H9 (cell line): ENCODE results near the gene AFF2. TPM values are rescaled to one million over a fixed set of nuclear protein-coding genes. Genes with fewer than 3 reads are reported as not detected.

Experiments used
- DNase-seq: peaks from one replicate; pipeline ENCODE4 v3.0.0-alpha.2; 2017
- H2AFZ ChIP-seq: one replicate; pipeline ENCODE4 v1.6.1; 2013; ENCODE audit warnings: mild to moderate bottlenecking, low read length, control low read depth, moderate library complexity
- H2AK5ac ChIP-seq: 2 replicates; pipeline ENCODE4 v1.6.1; 2013; ENCODE audit warnings: low read length, control low read depth, mixed read lengths; ENCODE audit not compliant: insufficient read length
- H2BK120ac ChIP-seq: one replicate; pipeline ENCODE4 v1.6.1; 2013; ENCODE audit warnings: low read depth, mild to moderate bottlenecking, low read length, control low read depth, inconsistent platforms; ENCODE audit not compliant: poor library complexity, severe bottlenecking
- H2BK12ac ChIP-seq: 2 replicates; pipeline ENCODE4 v1.6.1; 2013; ENCODE audit warnings: low read length, control low read depth, mixed read lengths, low read depth; ENCODE audit not compliant: insufficient read length
- H2BK15ac ChIP-seq: 2 replicates; pipeline ENCODE4 v1.6.1; 2013; ENCODE audit warnings: low read depth, low read length, control low read depth
- H2BK20ac ChIP-seq: one replicate; pipeline ENCODE4 v1.6.1; 2013; ENCODE audit warnings: low read depth, mild to moderate bottlenecking, low read length, control low read depth, inconsistent platforms; ENCODE audit not compliant: poor library complexity, severe bottlenecking
- H2BK5ac ChIP-seq: 2 replicates; pipeline ENCODE4 v1.6.1; 2013; ENCODE audit warnings: low read length, control low read depth, mixed read lengths; ENCODE audit not compliant: insufficient read length
- H3K14ac ChIP-seq: 2 replicates; pipeline ENCODE4 v1.6.1; 2013; ENCODE audit warnings: low read length, control low read depth; ENCODE audit not compliant: insufficient read depth
- H3K18ac ChIP-seq: 2 replicates; pipeline ENCODE4 v1.6.1; 2013; ENCODE audit warnings: low read depth, mild to moderate bottlenecking, mixed read lengths, low read length, control low read depth; ENCODE audit not compliant: insufficient read length
- H3K23ac ChIP-seq: 2 replicates; pipeline ENCODE4 v1.6.1; 2013; ENCODE audit warnings: low read length, control low read depth, mixed read lengths, low read depth; ENCODE audit not compliant: insufficient read length
- H3K23me2 ChIP-seq: 2 replicates; pipeline ENCODE4 v1.6.1; 2013; ENCODE audit warnings: low read depth, mild to moderate bottlenecking, mixed read lengths, low read length, control low read depth; ENCODE audit not compliant: insufficient read length, poor library complexity, severe bottlenecking
- H3K27ac ChIP-seq: 2 replicates; pipeline ENCODE4 v1.5.1; 2013; ENCODE audit warnings: low read length, control low read depth, mixed read lengths, low read depth; ENCODE audit not compliant: insufficient read length
- H3K27me3 ChIP-seq: 2 replicates; pipeline ENCODE4 v1.6.1; 2013; ENCODE audit warnings: low read length, control low read depth, inconsistent platforms; ENCODE audit not compliant: insufficient read depth
- H3K4ac ChIP-seq: 2 replicates; pipeline ENCODE4 v1.6.1; 2013; ENCODE audit warnings: low read depth, mild to moderate bottlenecking, control low read depth, inconsistent platforms, low read length, moderate library complexity
- H3K4me1 ChIP-seq: 2 replicates; pipeline ENCODE4 v1.6.1; 2013; ENCODE audit warnings: low read length, control low read depth, inconsistent platforms; ENCODE audit not compliant: insufficient read depth
- H3K4me2 ChIP-seq: 2 replicates; pipeline ENCODE4 v1.6.1; 2013; ENCODE audit warnings: low read length, control low read depth, mixed read lengths; ENCODE audit not compliant: insufficient read length, insufficient read depth
- H3K56ac ChIP-seq: 2 replicates; pipeline ENCODE4 v1.6.1; 2013; ENCODE audit warnings: low read depth, mild to moderate bottlenecking, mixed read lengths, low read length, control low read depth; ENCODE audit not compliant: insufficient read length
- H3K79me1 ChIP-seq: 2 replicates; pipeline ENCODE4 v1.6.1; 2013; ENCODE audit warnings: low read depth, mild to moderate bottlenecking, moderate library complexity, low read length, control low read depth, inconsistent platforms; ENCODE audit not compliant: insufficient read depth, poor library complexity, severe bottlenecking
- H3K79me2 ChIP-seq: 2 replicates; pipeline ENCODE4 v1.6.1; 2013; ENCODE audit warnings: low read length, control low read depth, inconsistent platforms; ENCODE audit not compliant: insufficient read depth
- H3K9ac ChIP-seq: 2 replicates; pipeline ENCODE4 v1.6.1; 2013; ENCODE audit warnings: low read length, control low read depth, mixed read lengths; ENCODE audit not compliant: insufficient read length; ENCODE audit errors: extremely low read depth
- H3K9me3 ChIP-seq: one replicate; pipeline ENCODE4 v1.6.1; 2013; ENCODE audit warnings: low read depth, low read length, inconsistent platforms; ENCODE audit not compliant: control insufficient read depth
- H3T11ph ChIP-seq: one replicate; pipeline ENCODE4 v1.6.1; 2013; ENCODE audit warnings: mild to moderate bottlenecking, low read length, control low read depth, inconsistent platforms
- H4K20me1 ChIP-seq: one replicate; pipeline ENCODE4 v1.6.1; 2013; ENCODE audit not compliant: control insufficient read depth, insufficient read length, insufficient read depth
- H4K5ac ChIP-seq: 2 replicates; pipeline ENCODE4 v1.6.1; 2013; ENCODE audit warnings: low read depth, mild to moderate bottlenecking, mixed read lengths, low read length, control low read depth; ENCODE audit not compliant: insufficient read length
- H4K8ac ChIP-seq: replicated peaks from 2 replicates; pipeline ENCODE4 v1.6.1; 2013; ENCODE audit warnings: low read length, control low read depth, mixed read lengths, low read depth; ENCODE audit not compliant: insufficient read length
- H4K91ac ChIP-seq: 2 replicates; pipeline ENCODE4 v1.6.1; 2013; ENCODE audit warnings: low read depth, mild to moderate bottlenecking, moderate library complexity, mixed read lengths, low read length, control low read depth; ENCODE audit not compliant: insufficient read length
- H3K27ac Mint-ChIP-seq, 3 experiments: 2 replicates in 2 of 3; 3 replicates in 1 of 3; pipeline ENCODE4 v1.8.0; 2020 to 2021; ENCODE audit warnings: mixed read lengths in 3 of 3, mild to moderate bottlenecking in 1 of 3, moderate library complexity in 1 of 3
- H3K27me3 Mint-ChIP-seq: 2 replicates; pipeline ENCODE4 v1.8.0; 2021; ENCODE audit warnings: low read depth, mild to moderate bottlenecking, moderate library complexity, mixed read lengths
- H3K36me3 Mint-ChIP-seq, 3 experiments: 2 replicates in 2 of 3; 3 replicates in 1 of 3; pipeline ENCODE4 v1.8.0; 2020 to 2021; ENCODE audit warnings: low read depth in 3 of 3, mixed read lengths in 3 of 3; ENCODE audit not compliant: insufficient read depth in 1 of 3
- H3K4me1 Mint-ChIP-seq, 2 experiments: 2 replicates each; pipeline ENCODE4 v1.8.0; 2020; ENCODE audit warnings: mixed read lengths in 2 of 2
- H3K4me3 Mint-ChIP-seq, 2 experiments: 2 replicates in 1 of 2; 3 replicates in 1 of 2; pipeline ENCODE4 v1.8.0; 2020 to 2021; ENCODE audit warnings: mild to moderate bottlenecking in 2 of 2, mixed read lengths in 2 of 2, moderate library complexity in 1 of 2
- H3K9me3 Mint-ChIP-seq, 2 experiments: 2 replicates in 1 of 2; 3 replicates in 1 of 2; pipeline ENCODE4 v1.8.0; 2020; ENCODE audit warnings: mild to moderate bottlenecking in 2 of 2, mixed read lengths in 2 of 2, moderate library complexity in 1 of 2
- total RNA-seq: library from RNA; stranded (reverse); gene quantifications from 2 replicates; pipeline ENCODE4 v1.2.1, GENCODE V29; 2021
- TF ChIP-seq, protein P1 (sequence below): fragments of 200-600 bp; sonication (generic); conservative IDR thresholded peaks from 3 replicates; pipeline ENCODE4 v1.8.0; 2021; ENCODE audit warnings: antibody characterized with exemption, mild to moderate bottlenecking

The AFF2 gene
- total RNA-seq, 1 experiment from 2014 or later, result 14.6 TPM

DNA sequence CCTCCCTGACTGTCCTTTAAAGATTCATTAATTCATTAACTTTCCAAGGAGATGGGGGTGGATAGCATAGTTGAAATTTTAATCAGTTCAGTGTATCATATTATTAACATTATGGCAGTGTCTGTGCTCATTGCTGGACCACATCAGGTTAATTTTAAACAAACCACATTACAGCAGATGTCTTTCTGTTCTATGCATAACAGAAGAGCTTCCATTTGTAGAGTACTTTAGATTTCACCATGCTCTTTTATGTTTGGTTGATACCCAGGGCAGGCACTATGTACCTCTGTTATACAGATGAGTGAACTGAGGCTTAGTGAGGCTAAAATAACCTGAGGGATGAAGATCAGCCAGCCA is 41.1 kb downstream of the AFF2 start:
- Histone ChIP-seq H2BK5ac (no peak overlapping the region), H2BK15ac (no peak overlapping the region), H3K23ac (no peak overlapping the region), H3K4me2 (no peak overlapping the region), H2AFZ (no peak overlapping the region), H3K79me1 (no peaks in the 10 kb centered on the region), H3K4me1 (peaks cover 5% of the 10 kb centered on the region; the same call in 1 of the 2 replicates), H3K4ac (no peak overlapping the region), H2BK12ac (no peak overlapping the region), H4K5ac (no peak overlapping the region), H4K20me1 (peaks cover 2% of the 10 kb centered on the region), H2BK20ac (no peak overlapping the region), H3K27ac (no peak overlapping the region), H3K56ac (no peak overlapping the region), H4K8ac (no peak overlapping the region), H3K27me3 (no peaks in the 10 kb centered on the region), H4K91ac (no peak overlapping the region), H3K9me3 (peaks cover 31% of the 10 kb centered on the region), H2BK120ac (no peak overlapping the region), H3K23me2 (no peaks in the 10 kb centered on the region), H3K9ac (no peak overlapping the region), H2AK5ac (no peak overlapping the region), H3K18ac (no peak overlapping the region), H3K14ac (no peak overlapping the region), H3T11ph (no peak overlapping the region), H3K79me2 (no peaks in the 10 kb centered on the region)
- TF ChIP-seq, protein P1, sequence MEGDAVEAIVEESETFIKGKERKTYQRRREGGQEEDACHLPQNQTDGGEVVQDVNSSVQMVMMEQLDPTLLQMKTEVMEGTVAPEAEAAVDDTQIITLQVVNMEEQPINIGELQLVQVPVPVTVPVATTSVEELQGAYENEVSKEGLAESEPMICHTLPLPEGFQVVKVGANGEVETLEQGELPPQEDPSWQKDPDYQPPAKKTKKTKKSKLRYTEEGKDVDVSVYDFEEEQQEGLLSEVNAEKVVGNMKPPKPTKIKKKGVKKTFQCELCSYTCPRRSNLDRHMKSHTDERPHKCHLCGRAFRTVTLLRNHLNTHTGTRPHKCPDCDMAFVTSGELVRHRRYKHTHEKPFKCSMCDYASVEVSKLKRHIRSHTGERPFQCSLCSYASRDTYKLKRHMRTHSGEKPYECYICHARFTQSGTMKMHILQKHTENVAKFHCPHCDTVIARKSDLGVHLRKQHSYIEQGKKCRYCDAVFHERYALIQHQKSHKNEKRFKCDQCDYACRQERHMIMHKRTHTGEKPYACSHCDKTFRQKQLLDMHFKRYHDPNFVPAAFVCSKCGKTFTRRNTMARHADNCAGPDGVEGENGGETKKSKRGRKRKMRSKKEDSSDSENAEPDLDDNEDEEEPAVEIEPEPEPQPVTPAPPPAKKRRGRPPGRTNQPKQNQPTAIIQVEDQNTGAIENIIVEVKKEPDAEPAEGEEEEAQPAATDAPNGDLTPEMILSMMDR, result no peak
- Mint-ChIP-seq H3K27me3 (no peaks in the 10 kb centered on the region), H3K36me3 (peaks cover 0 to 2% (median 0%) of the 10 kb centered on the region in 3 experiments; a peak in 2 of 7 replicates), H3K4me1 (peaks cover 32 to 44% of the 10 kb centered on the region in 2 experiments), H3K27ac (no peak overlapping the region), H3K9me3 (peaks cover 54 to 56% of the 10 kb centered on the region in 2 experiments), H3K4me3 (no peak overlapping the region)
- no peak for DNase-seq
